MM.1S (cell line): ENCODE results near the gene RASGRF2.

Experiments
- DNase-seq: peaks from one replicate; pipeline ENCODE4 v3.0.0-alpha.2; 2015
- H2AFZ ChIP-seq: fragments of 300-600 bp; sonication (generic); 2 replicates; pipeline ENCODE4 v1.6.0; 2016; ENCODE audit warnings: antibody characterized with exemption, low read length
- H3F3A ChIP-seq: fragments of 300-600 bp; sonication (generic); 2 replicates; pipeline ENCODE4 v1.6.1; 2016; ENCODE audit warnings: mild to moderate bottlenecking, antibody characterized with exemption, low read length, moderate library complexity, mixed read lengths; ENCODE audit not compliant: insufficient read depth
- H3K27ac ChIP-seq: fragments of 300-600 bp; sonication (generic); 2 replicates; pipeline ENCODE4 v1.5.1; 2016; ENCODE audit warnings: mild to moderate bottlenecking, low read length
- H3K27me3 ChIP-seq: fragments of 300-600 bp; sonication (generic); replicated peaks from 2 replicates; pipeline ENCODE4 v1.6.0; 2016; ENCODE audit warnings: low read length; ENCODE audit not compliant: insufficient read depth
- H3K36me3 ChIP-seq: fragments of 300-600 bp; sonication (generic); replicated peaks from 2 replicates; pipeline ENCODE4 v1.6.1; 2016; ENCODE audit warnings: mild to moderate bottlenecking, low read length, mixed read lengths; ENCODE audit not compliant: insufficient read depth
- H3K4me1 ChIP-seq: fragments of 300-600 bp; sonication (generic); 2 replicates; pipeline ENCODE4 v1.6.1; 2016; ENCODE audit warnings: low read length, mixed read lengths
- H3K4me2 ChIP-seq: fragments of 300-600 bp; sonication (generic); 2 replicates; pipeline ENCODE4 v1.6.0; 2016; ENCODE audit warnings: low read depth, low read length
- H3K4me3 ChIP-seq: fragments of 300-600 bp; sonication (generic); 2 replicates; pipeline ENCODE4 v1.5.1; 2016; ENCODE audit warnings: low read length, mixed read lengths
- H3K79me2 ChIP-seq: fragments of 300-600 bp; sonication (generic); 2 replicates; pipeline ENCODE4 v1.6.1; 2016; ENCODE audit warnings: mixed run types, low read length, mixed read lengths
- H3K9ac ChIP-seq: fragments of 300-600 bp; sonication (generic); 2 replicates; pipeline ENCODE4 v1.6.1; 2016; ENCODE audit warnings: low read length, mixed read lengths
- H3K9me2 ChIP-seq: fragments of 300-600 bp; sonication (generic); replicated peaks from 2 replicates; pipeline ENCODE4 v1.6.1; 2016; ENCODE audit warnings: mild to moderate bottlenecking, low read length, mixed read lengths; ENCODE audit not compliant: insufficient read depth
- H3K9me3 ChIP-seq: fragments of 300-600 bp; sonication (generic); replicated peaks from 2 replicates; pipeline ENCODE4 v1.6.1; 2016; ENCODE audit warnings: mild to moderate bottlenecking, low read length, mixed read lengths; ENCODE audit not compliant: insufficient read depth
- H4K20me1 ChIP-seq: fragments of 300-600 bp; sonication (generic); 2 replicates; pipeline ENCODE4 v1.6.1; 2016; ENCODE audit warnings: mild to moderate bottlenecking, low read length, moderate library complexity, mixed read lengths; ENCODE audit not compliant: insufficient read depth
- EZH2 ChIP-seq: fragments of 300-600 bp; sonication (generic); optimal IDR thresholded peaks from 2 replicates; pipeline ENCODE3; 2017; ENCODE audit warnings: low read depth, mild to moderate bottlenecking, antibody characterized with exemption, low read length, mixed read lengths
- EZH2phosphoT487 ChIP-seq: fragments of 300-600 bp; sonication (generic); IDR thresholded peaks from 2 replicates; pipeline ENCODE4 v1.6.1; 2018; ENCODE audit warnings: antibody characterized with exemption, low read length
- TF ChIP-seq, protein P1 (sequence below): fragments of 300-600 bp; sonication (generic); IDR thresholded peaks from 2 replicates; pipeline ENCODE4 v1.5.1; 2016; ENCODE audit warnings: antibody characterized with exemption, low read length, mixed read lengths

RASGRF2 gene

DNA sequence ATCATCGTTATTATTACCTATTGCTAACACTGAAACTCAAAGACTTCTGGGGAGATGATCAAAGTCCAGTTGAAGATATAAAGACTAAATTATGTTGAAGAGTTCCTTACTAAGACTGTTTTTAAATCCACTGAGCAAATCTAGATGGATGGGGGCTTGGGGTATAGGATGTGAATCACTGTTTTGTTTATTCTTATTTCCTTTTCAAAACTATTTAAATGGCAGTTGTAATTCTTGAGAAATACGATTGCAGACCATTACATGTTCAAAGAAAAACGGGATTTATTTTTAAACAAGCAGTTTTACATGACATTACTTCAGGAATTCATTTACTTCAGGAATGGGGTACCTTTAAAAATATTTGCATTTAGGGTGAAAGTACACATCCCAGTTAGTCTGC is 4.3 kb downstream of the RASGRF2 start:
- no peak overlapping the region for H3K4me2 ChIP-seq
- DNase-seq: no peak
- H3K9me2 ChIP-seq: no peaks in the 10 kb centered on the region
- H3K9me3 ChIP-seq: no peaks in the 10 kb centered on the region; the same call in 1 of the 2 replicates
- H3K4me1 ChIP-seq: no peaks in the 10 kb centered on the region
- H3K9ac ChIP-seq: no peak overlapping the region
- H3K36me3 ChIP-seq: no peaks in the 10 kb centered on the region
- no peak overlapping the region for H2AFZ ChIP-seq
- H3K79me2 ChIP-seq: no peaks in the 10 kb centered on the region
- no peaks in the 10 kb centered on the region for H3F3A ChIP-seq
- no peak overlapping the region for H3K27ac ChIP-seq
- TF ChIP-seq EZH2phosphoT487 (no peak), EZH2 (no peak)
- TF ChIP-seq, protein P1, sequence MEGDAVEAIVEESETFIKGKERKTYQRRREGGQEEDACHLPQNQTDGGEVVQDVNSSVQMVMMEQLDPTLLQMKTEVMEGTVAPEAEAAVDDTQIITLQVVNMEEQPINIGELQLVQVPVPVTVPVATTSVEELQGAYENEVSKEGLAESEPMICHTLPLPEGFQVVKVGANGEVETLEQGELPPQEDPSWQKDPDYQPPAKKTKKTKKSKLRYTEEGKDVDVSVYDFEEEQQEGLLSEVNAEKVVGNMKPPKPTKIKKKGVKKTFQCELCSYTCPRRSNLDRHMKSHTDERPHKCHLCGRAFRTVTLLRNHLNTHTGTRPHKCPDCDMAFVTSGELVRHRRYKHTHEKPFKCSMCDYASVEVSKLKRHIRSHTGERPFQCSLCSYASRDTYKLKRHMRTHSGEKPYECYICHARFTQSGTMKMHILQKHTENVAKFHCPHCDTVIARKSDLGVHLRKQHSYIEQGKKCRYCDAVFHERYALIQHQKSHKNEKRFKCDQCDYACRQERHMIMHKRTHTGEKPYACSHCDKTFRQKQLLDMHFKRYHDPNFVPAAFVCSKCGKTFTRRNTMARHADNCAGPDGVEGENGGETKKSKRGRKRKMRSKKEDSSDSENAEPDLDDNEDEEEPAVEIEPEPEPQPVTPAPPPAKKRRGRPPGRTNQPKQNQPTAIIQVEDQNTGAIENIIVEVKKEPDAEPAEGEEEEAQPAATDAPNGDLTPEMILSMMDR: no peak
- H3K27me3 ChIP-seq: no peaks in the 10 kb centered on the region
- H4K20me1 ChIP-seq: no peaks in the 10 kb centered on the region
- H3K4me3 ChIP-seq: no peak overlapping the region

GRCh38 chr5:80964919-80965318 is 4.8 kb downstream of the RASGRF2 start:
- no peaks in the 10 kb centered on the region for H3K4me1 ChIP-seq
- H3K9me2 ChIP-seq: no peaks in the 10 kb centered on the region
- no peak overlapping the region for H3K27ac ChIP-seq
- no peaks in the 10 kb centered on the region for H3K79me2 ChIP-seq
- H3F3A ChIP-seq: no peaks in the 10 kb centered on the region
- H2AFZ ChIP-seq: no peak overlapping the region
- H3K9ac ChIP-seq: no peak overlapping the region
- no peaks in the 10 kb centered on the region for H4K20me1 ChIP-seq
- no peaks in the 10 kb centered on the region for H3K27me3 ChIP-seq
- no peaks in the 10 kb centered on the region; the same call in 1 of the 2 replicates for H3K9me3 ChIP-seq
- H3K36me3 ChIP-seq: no peaks in the 10 kb centered on the region
- TF ChIP-seq, protein P1: no peak
- TF ChIP-seq EZH2phosphoT487 (no peak), EZH2 (no peak)
- DNase-seq: no peak
- H3K4me2 ChIP-seq: no peak overlapping the region
- H3K4me3 ChIP-seq: no peak overlapping the region

DNA sequence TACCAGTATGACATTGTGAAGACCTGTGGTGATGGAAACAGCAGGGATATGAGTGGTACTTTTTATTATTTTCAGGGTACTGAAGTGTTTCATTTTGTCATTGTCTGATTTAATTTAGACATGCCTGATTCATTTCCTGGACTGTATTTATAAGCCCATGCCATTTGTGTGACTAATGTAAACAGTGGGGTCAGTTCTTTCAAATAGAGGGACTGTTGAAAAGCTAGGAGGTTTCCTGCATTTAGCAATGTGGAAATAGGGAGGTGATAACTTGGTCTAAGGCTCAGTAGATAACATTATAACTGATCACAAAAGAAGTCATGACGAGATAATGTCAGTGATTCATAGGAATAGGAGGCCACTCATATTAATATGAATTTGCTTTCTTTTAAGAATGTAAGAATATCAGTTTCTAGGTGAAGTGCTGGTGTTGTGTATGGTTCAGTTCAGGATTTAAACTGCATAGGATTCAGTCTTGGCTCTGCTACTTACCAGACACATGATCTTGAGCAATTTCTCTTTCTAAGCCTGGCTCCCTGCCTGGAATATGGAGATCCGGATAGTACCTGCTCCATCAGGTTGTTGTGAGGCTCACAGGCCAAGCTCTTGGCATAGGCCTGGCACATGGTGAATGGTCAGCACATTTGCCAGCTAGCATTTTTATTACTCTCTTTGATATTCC is 7.5 kb downstream of the RASGRF2 start:
- DNase-seq: no peak
- Histone ChIP-seq H3K9me2 (no peaks in the 10 kb centered on the region), H3K4me2 (no peak overlapping the region), H3K4me3 (no peak overlapping the region), H3K79me2 (no peaks in the 10 kb centered on the region), H3K27me3 (no peaks in the 10 kb centered on the region), H3K9ac (no peak overlapping the region), H3K36me3 (no peaks in the 10 kb centered on the region), H3K9me3 (no peaks in the 10 kb centered on the region; the same call in 1 of the 2 replicates), H4K20me1 (no peaks in the 10 kb centered on the region), H3F3A (no peaks in the 10 kb centered on the region), H3K27ac (no peak overlapping the region), H2AFZ (no peak overlapping the region), H3K4me1 (no peaks in the 10 kb centered on the region)
- TF ChIP-seq EZH2phosphoT487 (no peak), EZH2 (no peak)
- TF ChIP-seq, protein P1: no peak
